ENCODE results near the gene DMD. TPM values are rescaled to one million over a fixed set of nuclear protein-coding genes. Genes with fewer than 3 reads are reported as not detected.

The DMD gene
- total RNA-seq, 1 donor from 2014 or later, result 22.9 TPM

- Mint-ChIP-seq H3K4me3 (no peak overlapping the region), H3K4me1 (no peaks in the 10 kb centered on the region), H3K27ac (no peak overlapping the region), H3K36me3 (ENCODE audit: low read depth) (no peaks in the 10 kb centered on the region), H3K9me3 (no peaks in the 10 kb centered on the region), H3K27me3 (no peaks in the 10 kb centered on the region)
- DNase-seq, result no peak
- CTCF ChIA-PET, result no interaction called here
- TF ChIP-seq CTCF (IDR thresholded peaks at IDR 0.05), result no peak
- POLR2A ChIA-PET, result no interaction called here
- no peak for ATAC-seq (ENCODE audit: low read depth)
- intact Hi-C loops (cut with micrococcal nuclease), result no loop called here
Measured at GRCh38 chrX:33128048-33128805, 83.1 kb downstream of the DMD start.

GRCh38 chrX:33126469-33126868, 84.9 kb downstream of the DMD start:
- intact Hi-C loops (cut with micrococcal nuclease), result no loop called here
- ChIA-PET POLR2A (no interaction called here), CTCF (no interaction called here)
- ATAC-seq (ENCODE audit: low read depth) (no peak), DNase-seq (no peak)
- no peak for TF ChIP-seq CTCF (IDR thresholded peaks at IDR 0.05)
- Mint-ChIP-seq H3K36me3 (ENCODE audit: low read depth) (no peaks in the 10 kb centered on the region), H3K27ac (no peak overlapping the region), H3K9me3 (no peaks in the 10 kb centered on the region), H3K4me3 (no peak overlapping the region), H3K27me3 (no peaks in the 10 kb centered on the region), H3K4me1 (no peaks in the 10 kb centered on the region)

GRCh38 chrX:33109858-33110257, 101.5 kb downstream of the DMD start:
- Mint-ChIP-seq H3K27me3 (no peaks in the 10 kb centered on the region), H3K4me1 (no peaks in the 10 kb centered on the region), H3K27ac (no peak overlapping the region), H3K9me3 (no peaks in the 10 kb centered on the region), H3K36me3 (ENCODE audit: low read depth) (no peaks in the 10 kb centered on the region), H3K4me3 (no peak overlapping the region)
- ATAC-seq (ENCODE audit: low read depth) (no peak), DNase-seq (no peak)
- intact Hi-C loops (cut with micrococcal nuclease), result no loop called here
- CTCF ChIA-PET, result no interaction called here
- POLR2A ChIA-PET, result no interaction called here
- TF ChIP-seq CTCF (IDR thresholded peaks at IDR 0.05), result no peak

- Mint-ChIP-seq H3K9me3 (no peaks in the 10 kb centered on the region), H3K36me3 (ENCODE audit: low read depth) (no peaks in the 10 kb centered on the region), H3K4me3 (no peak overlapping the region), H3K27me3 (no peaks in the 10 kb centered on the region), H3K27ac (no peak overlapping the region), H3K4me1 (no peaks in the 10 kb centered on the region)
- ChIA-PET CTCF (no interaction called here), POLR2A (no interaction called here)
- ATAC-seq (ENCODE audit: low read depth) (no peak), DNase-seq (no peak)
- intact Hi-C loops (cut with micrococcal nuclease), result no loop called here
- TF ChIP-seq CTCF (IDR thresholded peaks at IDR 0.05), result no peak
Measured at GRCh38 chrX:33106737-33107136, 104.6 kb downstream of the DMD start.

- POLR2A ChIA-PET, result no interaction called here
- Mint-ChIP-seq H3K9me3 (no peaks in the 10 kb centered on the region), H3K4me3 (no peak overlapping the region), H3K4me1 (no peaks in the 10 kb centered on the region), H3K36me3 (ENCODE audit: low read depth) (no peaks in the 10 kb centered on the region), H3K27ac (no peak overlapping the region), H3K27me3 (no peaks in the 10 kb centered on the region)
- ATAC-seq (ENCODE audit: low read depth) (no peak), DNase-seq (no peak)
- CTCF ChIA-PET, result no interaction called here
- TF ChIP-seq CTCF (IDR thresholded peaks at IDR 0.05), result no peak
- intact Hi-C loops (cut with micrococcal nuclease), result no loop called here
Measured at GRCh38 chrX:33095079-33095478, 116.3 kb downstream of the DMD start.
